ENCODE results near the gene CHD3.
"Not testable (repeated sequence)": the region's sequence is repeated elsewhere in the genome, so short reads cannot be mapped to it uniquely, and the experiment has no call there.

Gene CHD3

DNA sequence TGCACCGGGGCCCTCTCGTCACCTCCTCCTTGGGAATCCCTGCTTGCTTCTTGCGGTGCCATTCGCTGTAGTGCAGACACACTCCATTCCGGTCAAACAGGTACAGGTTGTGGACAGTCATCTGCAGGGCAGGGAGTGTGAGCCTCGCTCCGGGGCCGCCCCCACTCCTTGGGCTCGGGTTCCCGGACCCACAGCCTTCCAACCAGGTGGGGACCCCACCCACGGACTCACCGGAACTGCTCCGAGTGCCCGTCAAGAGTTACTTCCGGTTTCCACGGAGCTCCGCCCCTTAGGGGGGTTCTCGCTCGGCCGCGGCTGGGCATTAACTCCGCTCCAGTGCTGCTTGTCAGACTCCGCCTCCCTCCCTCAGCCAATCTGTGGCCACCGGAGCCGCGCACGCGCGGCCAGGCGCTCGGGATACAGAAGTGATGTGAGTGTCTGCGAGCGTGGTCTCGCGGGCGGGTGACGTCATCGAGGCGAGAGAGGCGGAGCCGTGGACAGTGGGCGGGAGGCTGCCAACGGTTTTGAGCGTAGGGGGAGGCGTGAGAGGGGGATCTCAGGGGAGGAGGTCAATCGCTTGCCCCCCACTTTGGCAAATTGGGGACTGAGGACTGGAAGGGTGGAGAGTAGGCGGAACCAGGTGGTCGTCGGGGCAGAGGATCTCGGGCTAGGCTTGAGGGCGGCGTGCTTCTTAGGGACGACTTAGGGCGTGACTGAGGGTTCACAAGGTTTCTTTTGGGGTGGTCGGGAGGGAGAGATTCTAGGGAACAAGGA is 43.3 kb downstream of the CHD3 start, which contains the start of the genes CNTROB and TRAPPC1:
TSS of gene CNTROB (plus strand) at position 498 of the 774 bp plus-strand sequence. CDS start 874 bp downstream, outside the sequence.
TSS of gene TRAPPC1 (minus strand) at position 238 of the 774 bp plus-strand sequence. CDS start at position 121, 117 bp downstream.
- DNase-seq (ENCODE audit: low spot score), result peak; percentile 99

DNA sequence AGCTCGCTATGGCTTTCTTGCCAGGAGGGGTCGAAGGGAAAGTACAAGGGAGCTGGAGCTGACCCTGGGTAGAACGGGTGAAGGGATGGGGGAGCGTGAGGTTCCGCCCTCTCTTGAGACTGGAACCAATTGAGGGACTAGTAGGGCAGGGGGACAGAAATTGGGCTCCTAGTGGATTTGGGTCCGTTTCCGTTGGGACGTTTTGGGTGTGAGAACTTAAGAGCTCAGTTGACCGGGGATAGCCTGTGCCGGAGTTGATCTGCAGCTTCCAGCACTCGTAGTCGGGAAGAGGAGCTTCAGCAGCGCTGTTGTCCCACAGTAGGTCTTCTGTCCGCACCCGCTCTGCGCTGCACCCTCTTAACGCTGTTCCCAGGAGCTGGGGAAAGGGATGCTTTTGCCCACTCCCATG is 43.9 kb downstream of the CHD3 start:
- DNase-seq (ENCODE audit: low spot score), result peak; percentile 32

DNA sequence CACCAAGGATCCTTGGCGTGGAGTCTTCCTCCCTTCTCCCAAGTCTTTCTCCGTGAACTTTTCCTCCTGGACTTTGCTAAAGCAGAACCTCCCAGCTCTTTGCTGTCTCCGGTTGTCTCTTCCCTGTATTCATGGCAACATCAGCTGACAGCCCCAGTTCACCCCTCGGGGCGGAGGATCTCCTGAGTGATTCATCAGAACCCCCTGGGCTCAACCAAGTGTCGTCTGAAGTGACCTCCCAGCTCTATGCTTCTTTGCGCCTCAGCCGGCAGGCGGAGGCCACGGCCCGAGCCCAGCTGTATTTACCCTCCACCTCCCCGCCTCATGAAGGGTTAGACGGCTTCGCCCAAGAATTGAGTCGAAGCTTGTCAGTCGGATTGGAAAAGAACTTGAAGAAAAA is 44.4 kb downstream of the CHD3 start:
- DNase-seq (ENCODE audit: low spot score), result peak; percentile 44

DNA sequence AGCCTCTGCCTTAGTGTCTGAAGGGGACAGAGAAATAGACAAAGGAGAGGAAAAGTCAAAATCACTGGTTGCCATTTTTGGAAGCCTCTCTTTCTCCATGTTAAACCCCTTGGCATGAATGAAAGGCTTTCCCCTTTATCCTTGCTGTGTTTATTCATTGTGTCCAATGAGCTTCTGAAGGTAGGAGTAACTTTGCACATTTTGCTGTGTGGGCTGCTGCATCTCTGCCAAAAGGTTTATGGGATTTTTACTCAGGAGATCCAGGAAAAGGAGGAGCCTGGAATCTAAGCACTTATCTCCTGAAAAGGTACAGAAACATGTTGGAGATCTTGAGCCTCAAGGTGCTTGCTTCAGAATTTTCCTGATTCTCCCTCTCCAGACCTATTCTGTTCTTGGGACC is 47.3 kb downstream of the CHD3 start:
- no peak for DNase-seq (ENCODE audit: low spot score)

DNA sequence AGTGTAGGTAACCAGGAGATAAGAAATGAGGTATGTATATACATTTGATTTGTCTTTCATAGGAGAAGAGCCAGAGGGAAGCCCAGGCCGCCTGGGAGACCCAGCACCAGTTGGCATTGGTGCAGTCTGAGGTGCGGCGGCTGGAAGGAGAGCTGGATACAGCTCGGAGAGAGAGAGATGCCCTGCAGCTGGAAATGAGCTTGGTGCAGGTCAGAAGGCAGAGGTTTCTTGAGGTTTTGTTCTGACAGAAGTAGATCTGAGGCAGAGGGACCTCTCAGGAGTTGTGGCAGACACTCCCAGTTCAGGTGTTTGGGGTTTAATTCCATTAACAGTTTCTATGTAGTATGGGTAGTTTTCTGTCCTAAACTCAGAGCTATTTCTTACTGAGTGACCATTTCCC is 51.4 kb downstream of the CHD3 start:
- DNase-seq (ENCODE audit: low spot score), result no peak

DNA sequence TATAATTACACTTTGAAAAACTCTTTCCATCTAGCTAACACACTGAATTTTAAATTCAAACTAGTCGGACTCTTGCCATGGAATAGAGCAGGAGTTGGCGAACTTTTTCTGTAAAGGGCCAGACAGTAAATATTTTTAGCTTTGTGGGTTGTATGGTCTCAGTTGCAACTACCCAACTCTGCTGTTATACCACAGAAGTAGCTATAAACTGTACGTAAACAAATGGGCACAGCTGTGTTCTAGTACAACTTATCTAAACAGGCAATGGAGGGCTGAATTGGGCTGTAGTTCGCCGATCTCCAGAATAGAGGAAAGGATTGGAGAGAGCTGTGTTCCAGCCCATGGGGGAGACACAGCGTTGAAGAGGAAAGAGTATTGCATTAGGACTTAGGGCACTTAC is 52.2 kb downstream of the CHD3 start:
- no peak for DNase-seq (ENCODE audit: low spot score)

DNA sequence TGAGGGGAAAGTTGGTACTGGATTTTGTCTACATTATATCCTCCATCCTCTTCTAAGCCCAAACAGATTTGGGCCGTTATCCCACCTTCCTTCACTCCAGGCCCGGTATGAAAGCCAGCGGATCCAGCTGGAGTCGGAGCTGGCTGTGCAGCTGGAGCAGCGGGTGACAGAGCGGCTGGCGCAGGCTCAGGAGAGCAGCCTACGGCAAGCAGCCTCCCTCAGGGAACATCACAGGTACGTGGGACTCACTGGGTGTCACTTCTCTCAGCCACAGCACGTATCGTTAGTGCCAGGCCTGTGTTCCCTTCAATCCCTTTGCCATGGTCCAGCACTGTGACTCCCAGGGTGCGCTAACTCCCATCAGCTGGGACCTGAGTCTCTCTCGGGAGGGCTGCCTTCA is 54.7 kb downstream of the CHD3 start:
- DNase-seq (ENCODE audit: low spot score), result no peak

DNA sequence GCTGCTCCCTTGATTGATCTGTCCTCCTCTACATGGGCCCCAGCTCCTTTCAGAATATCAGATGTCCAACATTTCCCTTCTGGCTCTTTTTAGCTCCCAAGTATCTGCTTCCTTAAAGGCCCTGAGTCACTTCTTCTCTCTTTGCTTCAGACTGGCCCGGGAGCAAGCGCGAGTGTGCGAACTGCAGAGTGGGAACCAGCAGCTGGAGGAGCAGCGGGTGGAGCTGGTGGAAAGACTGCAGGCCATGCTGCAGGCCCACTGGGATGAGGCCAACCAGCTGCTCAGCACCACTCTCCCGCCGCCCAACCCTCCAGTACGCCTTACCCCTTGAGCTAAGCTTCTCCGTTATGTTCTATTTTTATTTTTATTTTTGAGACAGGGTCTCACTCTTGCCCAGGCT is 55.7 kb downstream of the CHD3 start:
- DNase-seq (ENCODE audit: low spot score), result no peak

DNA sequence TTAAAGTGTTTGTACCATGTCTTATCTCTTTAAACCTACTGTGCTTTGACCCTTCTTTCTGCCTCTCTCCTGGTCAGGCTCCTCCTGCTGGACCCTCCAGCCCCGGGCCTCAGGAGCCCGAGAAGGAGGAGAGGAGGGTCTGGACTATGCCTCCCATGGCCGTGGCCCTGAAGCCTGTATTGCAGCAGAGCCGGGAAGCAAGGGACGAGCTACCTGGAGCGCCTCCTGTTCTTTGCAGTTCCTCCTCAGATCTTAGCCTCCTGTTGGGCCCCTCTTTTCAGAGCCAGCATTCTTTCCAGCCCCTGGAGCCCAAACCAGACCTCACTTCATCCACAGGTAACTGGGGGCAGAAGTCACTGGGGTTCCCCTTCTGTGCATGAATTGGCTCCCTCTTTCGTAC is 57.1 kb downstream of the CHD3 start:
- no peak for DNase-seq (ENCODE audit: low spot score)

DNA sequence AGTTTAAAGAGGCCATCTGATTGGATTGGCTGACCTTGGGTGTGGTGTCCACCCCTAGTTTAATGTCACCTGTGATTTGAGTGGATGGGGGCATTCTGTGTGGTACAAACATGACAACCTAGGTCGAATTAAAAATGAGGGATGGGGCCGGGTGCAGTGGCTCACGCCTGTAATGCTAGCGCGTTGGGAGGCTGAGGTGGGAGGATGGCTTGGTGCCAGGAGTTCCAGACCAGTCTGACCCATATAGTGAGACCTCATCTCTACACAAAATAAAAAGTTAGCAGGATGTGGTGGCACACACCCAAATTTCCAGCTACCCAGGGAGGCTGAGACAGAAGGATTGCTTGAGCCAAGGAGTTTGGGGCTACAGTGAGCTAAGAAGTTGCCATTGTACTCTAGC is 57.9 kb downstream of the CHD3 start:
- DNase-seq (ENCODE audit: low spot score), result no peak

DNA sequence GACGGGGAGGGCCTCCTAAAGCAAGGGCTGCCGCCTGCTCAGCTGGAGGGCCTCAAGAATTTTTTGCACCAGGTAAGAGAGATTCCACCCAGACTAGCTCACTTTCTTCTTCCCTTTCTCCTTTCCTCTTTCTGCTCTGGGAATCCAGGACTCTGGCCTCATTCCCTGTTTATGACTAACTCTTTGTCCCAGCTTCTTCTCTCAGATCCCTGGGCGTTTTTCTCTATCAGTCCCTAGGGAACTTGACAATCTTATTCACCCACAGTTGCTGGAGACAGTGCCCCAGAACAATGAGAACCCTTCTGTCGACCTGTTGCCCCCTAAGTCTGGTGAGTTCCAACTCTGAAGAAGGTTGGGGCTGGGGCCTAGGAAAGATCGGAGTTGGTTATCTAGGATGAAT is 59.1 kb downstream of the CHD3 start:
- no peak for DNase-seq (ENCODE audit: low spot score)

DNA sequence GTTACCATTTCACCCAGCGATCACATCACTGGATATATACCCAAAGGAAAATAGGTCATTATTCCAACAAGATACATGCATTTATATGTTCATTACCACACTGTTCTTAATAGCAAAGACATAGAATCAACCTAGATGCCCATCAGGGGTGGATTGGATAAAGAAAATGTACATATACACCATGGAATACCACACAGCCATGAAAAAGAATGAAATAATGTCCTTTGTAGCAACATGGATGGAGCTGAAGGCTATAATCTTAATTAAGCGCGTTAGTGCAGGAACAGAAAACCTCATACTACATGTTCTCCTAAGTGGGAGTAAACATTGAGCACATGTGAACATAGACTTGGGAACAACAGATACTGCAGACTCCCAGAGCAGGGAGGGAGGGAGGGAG is 62.0 kb downstream of the CHD3 start:
- DNase-seq (ENCODE audit: low spot score), result no peak

DNA sequence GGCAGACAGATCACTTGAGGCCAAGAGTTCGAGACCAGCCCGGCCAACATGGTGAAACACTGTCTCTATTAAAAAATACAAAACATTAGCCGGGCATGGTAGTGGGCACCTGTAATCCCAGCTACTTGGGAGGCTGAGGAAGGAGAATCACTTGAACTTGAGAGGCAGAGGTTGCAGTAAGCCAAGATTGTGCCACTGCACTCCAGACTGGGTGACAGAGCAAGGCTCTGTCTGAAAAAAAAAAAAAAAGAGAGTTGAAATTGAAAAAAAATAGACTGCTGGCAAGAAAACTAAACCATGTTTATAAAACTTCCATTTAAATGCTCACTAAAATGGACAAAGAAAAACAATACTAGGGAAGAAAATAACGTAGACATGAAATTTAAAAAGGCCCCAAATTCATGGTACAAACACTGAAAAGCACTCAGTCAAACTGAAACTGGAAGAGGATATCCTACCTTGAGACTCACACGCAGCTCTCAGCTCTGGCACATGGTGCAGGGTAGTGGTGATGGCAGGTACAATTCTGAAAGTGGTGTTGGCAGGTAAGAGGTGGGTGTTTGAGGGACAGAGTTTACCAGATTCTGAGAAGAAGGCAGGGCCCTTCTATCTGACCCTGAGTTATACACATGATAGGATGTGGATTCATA is 62.7 kb downstream of the CHD3 start:
- DNase-seq (ENCODE audit: low spot score), result no peak

DNA sequence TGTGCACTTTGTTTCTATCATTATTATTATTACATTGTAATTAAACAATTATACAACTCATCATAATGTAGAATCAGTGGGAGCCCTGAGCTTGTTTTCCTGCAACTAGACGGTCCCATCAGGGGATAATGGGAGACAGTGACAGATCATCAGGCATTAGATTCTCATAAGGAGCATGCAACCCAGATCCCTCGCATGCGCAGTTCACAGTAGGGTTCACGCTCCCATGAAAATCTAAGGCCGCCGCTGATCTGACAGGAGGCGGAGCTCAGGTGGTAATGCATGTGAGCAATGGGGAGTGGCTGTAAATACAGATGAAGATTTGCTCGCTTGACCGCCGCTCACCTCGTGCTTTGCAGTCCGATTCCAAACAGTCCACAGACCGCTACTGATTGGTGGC is 64.7 kb downstream of the CHD3 start:
- not testable (repeated sequence) for DNase-seq (ENCODE audit: low spot score)

DNA sequence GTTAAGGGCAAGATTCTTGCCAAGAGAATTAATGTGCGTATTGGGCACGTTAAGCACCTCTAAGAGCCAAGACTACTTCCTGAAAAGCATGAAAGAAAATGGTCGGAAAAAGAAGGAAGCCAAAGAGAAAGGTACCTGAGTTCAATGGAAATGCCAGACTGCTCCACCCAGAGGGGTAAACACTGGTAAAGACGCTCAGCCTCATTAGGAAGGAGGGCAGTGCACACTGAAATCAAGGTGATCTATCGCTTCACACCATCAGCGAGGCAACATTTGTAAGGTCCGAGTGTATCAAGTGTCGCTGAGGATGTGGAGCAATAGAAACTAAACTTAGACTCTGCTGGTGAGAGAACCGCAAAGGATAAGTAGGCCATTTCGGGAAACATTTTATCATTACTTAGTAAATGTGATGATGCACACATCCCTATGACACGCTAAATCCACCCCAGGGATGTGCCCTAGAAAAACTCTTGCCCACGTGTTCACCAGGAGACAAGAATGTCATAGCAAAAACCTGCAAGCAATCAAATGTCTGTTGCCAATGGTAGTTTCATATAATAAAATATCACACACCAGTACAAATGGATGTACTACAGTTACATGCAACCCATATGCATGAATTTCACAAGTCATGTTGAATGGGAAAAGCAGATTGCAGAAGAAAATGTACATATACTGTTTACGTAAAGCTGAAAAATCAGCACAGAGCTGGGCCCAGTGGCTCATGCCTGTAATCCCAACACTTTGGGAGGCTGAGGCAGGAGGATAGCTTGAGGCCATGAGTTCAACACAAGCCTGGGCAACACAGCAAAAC is 67.0 kb downstream of the CHD3 start:
- no peak for DNase-seq (ENCODE audit: low spot score)

DNA sequence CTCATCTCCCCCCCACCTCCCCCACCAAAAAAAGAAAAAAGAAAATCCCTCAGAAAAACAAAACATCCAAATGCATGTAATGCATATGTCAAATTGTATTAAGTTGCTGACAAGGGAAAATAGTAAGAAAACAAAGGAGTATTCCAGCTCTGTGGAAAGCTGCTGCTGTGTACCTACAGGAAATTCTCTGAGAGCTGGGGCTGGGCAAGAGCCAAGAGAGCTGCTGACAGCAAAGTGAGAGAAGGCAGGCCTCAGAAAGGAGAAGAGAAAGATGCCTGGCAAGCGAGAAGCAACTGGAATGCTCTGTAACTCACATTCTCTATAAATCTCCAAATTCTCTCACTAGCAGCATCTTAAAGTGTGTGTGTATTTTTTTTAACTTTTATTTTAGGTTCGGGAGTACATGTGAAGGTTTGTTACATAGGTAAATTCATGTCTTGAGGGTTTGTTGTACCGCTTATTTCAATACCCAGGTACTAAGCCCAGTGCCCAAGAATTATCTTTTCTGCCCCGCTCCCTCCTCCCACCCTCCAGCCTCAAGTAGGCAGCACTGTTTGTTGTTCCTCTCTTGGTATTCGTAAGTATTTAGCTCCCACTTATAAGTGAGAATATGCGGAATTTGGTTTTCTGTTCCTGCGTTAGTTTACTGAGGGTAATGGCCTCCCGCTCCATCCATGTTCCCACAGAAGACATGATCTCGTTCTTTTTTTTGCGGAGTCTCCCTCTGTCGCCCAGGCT is 67.8 kb downstream of the CHD3 start:
- peak; percentile 42 for DNase-seq (ENCODE audit: low spot score)

DNA sequence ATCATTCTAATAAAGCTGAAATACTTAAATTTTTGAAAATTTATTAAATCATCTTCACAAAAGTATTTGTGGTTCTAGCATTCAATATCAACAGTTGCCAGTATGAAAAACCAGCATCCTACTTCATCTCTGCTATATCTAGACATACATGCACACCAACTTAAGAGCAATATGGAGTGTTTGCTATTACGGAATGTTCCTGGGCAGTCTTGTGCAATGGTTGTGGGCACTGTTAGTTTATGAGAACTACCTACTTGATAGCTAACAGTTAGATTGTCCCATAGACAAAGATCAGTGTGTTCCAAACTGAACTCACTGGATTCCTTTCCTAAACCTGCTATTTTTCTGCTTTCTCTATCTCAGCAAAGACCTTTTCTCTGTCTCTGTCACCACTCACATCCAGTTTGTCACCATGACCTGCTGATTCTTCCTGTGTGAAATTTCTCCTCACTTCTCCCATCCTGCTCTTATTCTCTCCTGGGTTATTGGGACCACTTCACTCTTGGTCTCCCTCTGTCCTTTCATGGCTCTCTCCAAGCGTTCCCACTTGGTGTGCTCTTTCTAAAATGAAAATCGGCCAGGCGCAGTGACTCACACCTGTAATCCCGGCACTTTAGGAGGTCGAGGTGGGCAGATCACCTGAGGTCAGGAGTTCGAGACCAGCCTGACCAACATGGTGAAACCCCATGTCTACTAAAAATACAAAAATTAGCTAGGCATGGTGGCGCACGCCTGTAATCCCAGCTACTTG is 71.1 kb downstream of the CHD3 start:
- DNase-seq (ENCODE audit: low spot score), result no peak

DNA sequence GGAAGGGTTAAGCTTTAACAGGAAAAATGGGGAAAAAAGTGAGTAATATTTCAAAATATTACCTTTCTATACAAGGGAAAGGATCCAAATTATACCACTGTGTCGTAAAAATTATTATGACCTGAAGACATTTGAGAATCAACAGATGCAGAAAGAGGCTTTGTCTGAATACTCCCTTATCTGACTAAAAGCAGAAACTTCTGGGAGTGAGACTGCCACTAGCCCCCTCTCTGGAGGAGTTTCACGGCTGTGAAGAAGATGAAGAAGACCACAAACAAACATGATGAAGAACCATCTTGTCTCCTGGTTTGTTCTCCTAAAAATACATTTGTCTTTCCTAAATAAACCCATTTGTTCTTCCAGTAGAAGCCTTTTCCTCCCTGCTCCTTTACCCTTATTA is 72.8 kb downstream of the CHD3 start:
- DNase-seq (ENCODE audit: low spot score), result no peak

All from SK-N-DZ (cell line).